Stimulated activated naive CD8-positive, alpha-beta T cell treated with anti-CD3 and anti-CD28 coated beads, Interleukin-15, Interleukin-2, amounts not matched to agents 100 ng/mL and 50 ng/mL, for 24 hours (primary cell): Measurements from ENCODE around the gene PWWP2B.
A peak's percentile ranks its signal among the peaks of the same experiment; 100 is the strongest.

Experiments
- H3K27ac Mint-ChIP-seq: one replicate; pipeline ENCODE4 v1.8.0; 2021; ENCODE audit warnings: mild to moderate bottlenecking, mixed read lengths
- H3K27me3 Mint-ChIP-seq: one replicate; pipeline ENCODE4 v1.8.0; 2021; ENCODE audit warnings: mixed read lengths
- H3K36me3 Mint-ChIP-seq: one replicate; pipeline ENCODE4 v1.8.0; 2021; ENCODE audit warnings: low read depth, mixed read lengths
- H3K4me1 Mint-ChIP-seq: one replicate; pipeline ENCODE4 v1.8.0; 2021; ENCODE audit warnings: low read depth, mixed read lengths
- H3K4me3 Mint-ChIP-seq: one replicate; pipeline ENCODE4 v1.8.0; 2021; ENCODE audit warnings: mild to moderate bottlenecking, mixed read lengths
- H3K9me3 Mint-ChIP-seq: one replicate; pipeline ENCODE4 v1.8.0; 2021; ENCODE audit warnings: mixed read lengths

Gene PWWP2B

GRCh38 chr10:132419538-132420468 lies 22.8 kb downstream of the PWWP2B start:
- Mint-ChIP-seq H3K36me3 (peaks cover 5% of the 10 kb centered on the region), H3K4me1 (peaks cover 34% of the 10 kb centered on the region), H3K9me3 (no peaks in the 10 kb centered on the region), H3K27me3 (no peaks in the 10 kb centered on the region), H3K4me3 (no peak overlapping the region), H3K27ac (no peak overlapping the region)

- H3K4me1 Mint-ChIP-seq: peaks cover 34% of the 10 kb centered on the region
- H3K9me3 Mint-ChIP-seq: no peaks in the 10 kb centered on the region
- peaks cover under 1% of the 10 kb centered on the region for H3K36me3 Mint-ChIP-seq
- no peaks in the 10 kb centered on the region for H3K27me3 Mint-ChIP-seq
- H3K27ac Mint-ChIP-seq: no peak overlapping the region
- H3K4me3 Mint-ChIP-seq: no peak overlapping the region
Observed at GRCh38 chr10:132420469-132420980, 23.5 kb downstream of the PWWP2B start.

GRCh38 chr10:132420981-132421846 lies 24.2 kb downstream of the PWWP2B start:
- Mint-ChIP-seq H3K27me3 (no peaks in the 10 kb centered on the region), H3K9me3 (no peaks in the 10 kb centered on the region), H3K36me3 (no peaks in the 10 kb centered on the region), H3K4me1 (peaks cover 34% of the 10 kb centered on the region), H3K27ac (peak overlapping the region; percentile 52), H3K4me3 (no peak overlapping the region)

GRCh38 chr10:132421847-132422751 lies 25.1 kb downstream of the PWWP2B start:
- Mint-ChIP-seq H3K4me3 (peak overlapping the region; percentile 17), H3K36me3 (no peaks in the 10 kb centered on the region), H3K27ac (peak overlapping the region; percentile 52), H3K9me3 (no peaks in the 10 kb centered on the region), H3K27me3 (no peaks in the 10 kb centered on the region), H3K4me1 (peaks cover 34% of the 10 kb centered on the region)

- Mint-ChIP-seq H3K9me3 (no peaks in the 10 kb centered on the region), H3K27me3 (no peaks in the 10 kb centered on the region), H3K4me3 (peak overlapping the region; percentile 17), H3K36me3 (no peaks in the 10 kb centered on the region), H3K27ac (peak overlapping the region; percentile 34), H3K4me1 (peaks cover 32% of the 10 kb centered on the region)
Observed at GRCh38 chr10:132422903-132423825, 26.2 kb downstream of the PWWP2B start.

- Mint-ChIP-seq H3K4me1 (peaks cover 30% of the 10 kb centered on the region), H3K4me3 (no peak overlapping the region), H3K27me3 (no peaks in the 10 kb centered on the region), H3K36me3 (no peaks in the 10 kb centered on the region), H3K27ac (no peak overlapping the region), H3K9me3 (no peaks in the 10 kb centered on the region)
Observed at GRCh38 chr10:132423966-132424861, 27.2 kb downstream of the PWWP2B start.

- peaks cover 33% of the 10 kb centered on the region for H3K4me1 Mint-ChIP-seq
- H3K36me3 Mint-ChIP-seq: no peaks in the 10 kb centered on the region
- H3K9me3 Mint-ChIP-seq: no peaks in the 10 kb centered on the region
- H3K27ac Mint-ChIP-seq: no peak overlapping the region
- H3K27me3 Mint-ChIP-seq: no peaks in the 10 kb centered on the region
- no peak overlapping the region for H3K4me3 Mint-ChIP-seq
Observed at GRCh38 chr10:132425029-132425756, 28.2 kb downstream of the PWWP2B start.

- no peak overlapping the region for H3K27ac Mint-ChIP-seq
Observed at GRCh38 chr10:132425757-132426155, 28.8 kb downstream of the PWWP2B start.

GRCh38 chr10:132427006-132427771 lies 30.2 kb downstream of the PWWP2B start:
- Mint-ChIP-seq H3K27me3 (no peaks in the 10 kb centered on the region), H3K36me3 (no peaks in the 10 kb centered on the region), H3K4me3 (no peak overlapping the region), H3K4me1 (peaks cover 17% of the 10 kb centered on the region), H3K27ac (no peak overlapping the region), H3K9me3 (no peaks in the 10 kb centered on the region)

More at GRCh38 chr10:132425757-132426155, 28.8 kb downstream of the PWWP2B start:
- no peaks in the 10 kb centered on the region for H3K9me3 Mint-ChIP-seq
- H3K4me3 Mint-ChIP-seq: no peak overlapping the region
- no peaks in the 10 kb centered on the region for H3K36me3 Mint-ChIP-seq
- no peaks in the 10 kb centered on the region for H3K27me3 Mint-ChIP-seq
- peaks cover 27% of the 10 kb centered on the region for H3K4me1 Mint-ChIP-seq

GRCh38 chr10:132427939-132428367 lies 31.0 kb downstream of the PWWP2B start:
- no peaks in the 10 kb centered on the region for H3K9me3 Mint-ChIP-seq

GRCh38 chr10:132428486-132428995 lies 31.5 kb downstream of the PWWP2B start:
- no peak overlapping the region for H3K4me3 Mint-ChIP-seq
- H3K9me3 Mint-ChIP-seq: no peaks in the 10 kb centered on the region
- no peaks in the 10 kb centered on the region for H3K27me3 Mint-ChIP-seq
- peaks cover 5% of the 10 kb centered on the region for H3K4me1 Mint-ChIP-seq
- no peak overlapping the region for H3K27ac Mint-ChIP-seq
- H3K36me3 Mint-ChIP-seq: no peaks in the 10 kb centered on the region

More at GRCh38 chr10:132427939-132428367, 31.0 kb downstream of the PWWP2B start:
- no peaks in the 10 kb centered on the region for H3K36me3 Mint-ChIP-seq
- no peaks in the 10 kb centered on the region for H3K27me3 Mint-ChIP-seq
- H3K27ac Mint-ChIP-seq: no peak overlapping the region
- peaks cover 11% of the 10 kb centered on the region for H3K4me1 Mint-ChIP-seq
- H3K4me3 Mint-ChIP-seq: no peak overlapping the region
